Type B pancreatic cell (in vitro differentiated cells): ENCODE data around the gene ZPBP. TPM values are rescaled to one million over a fixed set of nuclear protein-coding genes. Genes with fewer than 3 reads are reported as not detected.

Source experiments
- DNase-seq: peaks from one replicate; pipeline ENCODE4 v3.0.0; 2021; ENCODE audit warnings: mixed read lengths; ENCODE audit not compliant: unreplicated experiment; ENCODE audit errors: extremely low spot score
- H3K27ac Mint-ChIP-seq: 2 replicates; pipeline ENCODE4 v1.8.0; 2021; ENCODE audit warnings: mild to moderate bottlenecking, mixed read lengths
- H3K27me3 Mint-ChIP-seq: 2 replicates; pipeline ENCODE4 v1.8.0; 2021; ENCODE audit warnings: mixed read lengths
- H3K36me3 Mint-ChIP-seq: 2 replicates; pipeline ENCODE4 v1.8.0; 2021; ENCODE audit warnings: mixed read lengths
- H3K4me1 Mint-ChIP-seq: one replicate; pipeline ENCODE4 v1.8.0; 2021; ENCODE audit warnings: mixed read lengths; ENCODE audit not compliant: unreplicated experiment
- H3K4me3 Mint-ChIP-seq: 2 replicates; pipeline ENCODE4 v1.8.0; 2021; ENCODE audit warnings: mild to moderate bottlenecking, mixed read lengths
- H3K9me3 Mint-ChIP-seq: 2 replicates; pipeline ENCODE4 v1.8.0; 2021; ENCODE audit warnings: mixed read lengths
- total RNA-seq: library from RNA; stranded (reverse); gene quantifications from 2 replicates; pipeline ENCODE4 v1.2.1, GENCODE V29; 2021; ENCODE audit warnings: low replicate concordance
- TF ChIP-seq, protein P1 (sequence below): fragments of 200-600 bp; sonication (generic); conservative IDR thresholded peaks from 2 replicates; pipeline ENCODE4 v1.5.0; 2021; ENCODE audit warnings: antibody characterized with exemption, mild to moderate bottlenecking

The ZPBP gene
- total RNA-seq, 1 donor from 2014 or later: not detected

DNA sequence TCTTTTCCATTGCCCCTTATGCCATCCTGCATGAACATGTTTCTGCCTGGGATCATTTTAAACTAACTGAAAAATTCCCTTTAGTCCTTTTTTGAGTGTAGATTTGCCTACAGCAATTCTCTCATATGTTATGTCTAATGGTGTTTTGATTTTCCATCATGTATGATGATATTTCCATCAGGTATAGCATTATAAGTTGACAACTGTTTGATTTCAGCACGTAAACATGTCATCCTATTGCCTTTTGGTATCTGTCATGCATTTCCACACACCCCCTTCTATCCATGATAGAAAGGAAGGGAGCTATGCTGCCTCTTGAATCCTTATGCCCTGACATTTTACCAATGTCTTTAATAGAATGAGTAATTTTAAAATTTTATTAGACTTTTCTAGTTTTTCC is 116.8 kb downstream of the ZPBP start:
- DNase-seq: no peak
- no peak overlapping the region for H3K27ac Mint-ChIP-seq
- no peaks in the 10 kb centered on the region for H3K36me3 Mint-ChIP-seq
- TF ChIP-seq, protein P1, sequence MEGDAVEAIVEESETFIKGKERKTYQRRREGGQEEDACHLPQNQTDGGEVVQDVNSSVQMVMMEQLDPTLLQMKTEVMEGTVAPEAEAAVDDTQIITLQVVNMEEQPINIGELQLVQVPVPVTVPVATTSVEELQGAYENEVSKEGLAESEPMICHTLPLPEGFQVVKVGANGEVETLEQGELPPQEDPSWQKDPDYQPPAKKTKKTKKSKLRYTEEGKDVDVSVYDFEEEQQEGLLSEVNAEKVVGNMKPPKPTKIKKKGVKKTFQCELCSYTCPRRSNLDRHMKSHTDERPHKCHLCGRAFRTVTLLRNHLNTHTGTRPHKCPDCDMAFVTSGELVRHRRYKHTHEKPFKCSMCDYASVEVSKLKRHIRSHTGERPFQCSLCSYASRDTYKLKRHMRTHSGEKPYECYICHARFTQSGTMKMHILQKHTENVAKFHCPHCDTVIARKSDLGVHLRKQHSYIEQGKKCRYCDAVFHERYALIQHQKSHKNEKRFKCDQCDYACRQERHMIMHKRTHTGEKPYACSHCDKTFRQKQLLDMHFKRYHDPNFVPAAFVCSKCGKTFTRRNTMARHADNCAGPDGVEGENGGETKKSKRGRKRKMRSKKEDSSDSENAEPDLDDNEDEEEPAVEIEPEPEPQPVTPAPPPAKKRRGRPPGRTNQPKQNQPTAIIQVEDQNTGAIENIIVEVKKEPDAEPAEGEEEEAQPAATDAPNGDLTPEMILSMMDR: no peak
- no peaks in the 10 kb centered on the region for H3K9me3 Mint-ChIP-seq
- no peaks in the 10 kb centered on the region for H3K27me3 Mint-ChIP-seq
- H3K4me1 Mint-ChIP-seq: no peaks in the 10 kb centered on the region
- no peak overlapping the region for H3K4me3 Mint-ChIP-seq

DNA sequence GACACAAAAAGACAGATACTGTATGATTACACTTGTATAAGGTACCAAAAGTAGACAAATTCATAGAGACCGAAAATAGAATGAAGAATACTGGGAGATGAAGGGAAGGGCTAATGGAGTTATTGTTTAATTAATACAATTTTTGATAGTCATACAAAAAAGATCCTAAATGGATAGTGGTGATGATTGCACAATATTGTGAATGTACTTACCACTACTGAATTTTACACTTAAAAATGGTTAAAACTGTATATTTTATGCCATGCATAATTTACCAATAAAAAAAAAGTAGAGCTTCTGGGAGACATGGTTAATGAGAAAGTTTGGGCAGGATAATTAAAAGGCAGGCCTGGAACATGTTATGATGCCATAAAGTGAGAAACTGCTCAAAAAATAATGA is 119.0 kb downstream of the ZPBP start:
- TF ChIP-seq, protein P1: no peak
- Mint-ChIP-seq H3K27me3 (no peaks in the 10 kb centered on the region), H3K9me3 (no peaks in the 10 kb centered on the region), H3K36me3 (no peaks in the 10 kb centered on the region), H3K4me1 (no peaks in the 10 kb centered on the region), H3K4me3 (no peak overlapping the region), H3K27ac (no peak overlapping the region)
- DNase-seq: no peak

DNA sequence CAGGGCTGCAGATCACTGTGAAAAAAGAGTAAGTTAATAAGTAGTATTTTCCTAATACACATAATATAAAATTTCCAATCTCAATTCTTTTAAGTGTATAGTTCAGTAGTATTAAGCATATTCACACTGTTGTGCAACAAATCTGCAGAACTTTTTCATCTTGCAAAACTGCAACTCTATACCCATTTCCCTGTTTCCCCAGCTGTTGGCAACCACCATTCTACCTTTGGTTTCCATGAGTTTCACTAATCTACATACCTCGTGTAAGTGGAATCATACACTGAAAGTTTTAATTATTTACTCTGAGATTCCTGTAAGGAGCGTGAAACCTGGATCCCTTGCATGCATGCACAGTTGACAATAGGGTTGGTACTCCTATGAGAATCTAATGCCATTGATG is 155.4 kb downstream of the ZPBP start:
- peaks cover 3% of the 10 kb centered on the region for H3K4me1 Mint-ChIP-seq
- no peak for DNase-seq
- no peaks in the 10 kb centered on the region for H3K36me3 Mint-ChIP-seq

DNA sequence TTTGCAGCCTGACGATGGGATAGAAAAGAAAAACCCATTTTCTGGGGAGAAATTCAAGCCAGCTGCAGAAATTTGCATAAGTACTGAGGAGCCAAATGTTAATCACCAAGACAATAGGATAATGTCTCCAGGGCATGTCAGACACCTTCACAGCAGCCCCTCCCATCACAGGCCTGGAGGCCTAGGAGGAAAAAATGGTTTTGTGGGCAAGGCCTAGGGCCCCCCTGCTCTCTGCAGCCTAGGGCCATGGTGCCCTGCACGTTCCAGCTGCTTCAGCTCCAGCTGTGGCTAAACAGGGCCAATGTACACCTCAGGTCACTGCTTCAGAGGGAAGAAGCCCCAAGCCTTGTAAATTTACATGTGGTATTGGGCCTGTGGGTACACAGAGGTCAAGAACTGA is 161.4 kb downstream of the ZPBP start:
- H3K4me1 Mint-ChIP-seq: peaks cover 3% of the 10 kb centered on the region
- H3K27ac Mint-ChIP-seq: no peak overlapping the region
- DNase-seq: no peak
- H3K36me3 Mint-ChIP-seq: no peaks in the 10 kb centered on the region
- TF ChIP-seq, protein P1: no peak
- no peak overlapping the region for H3K4me3 Mint-ChIP-seq
- no peaks in the 10 kb centered on the region for H3K27me3 Mint-ChIP-seq
- peaks cover 7% of the 10 kb centered on the region for H3K9me3 Mint-ChIP-seq

More for the DNA sequence above, 155.4 kb downstream of the ZPBP start:
- H3K27ac Mint-ChIP-seq: no peak overlapping the region
- no peaks in the 10 kb centered on the region for H3K27me3 Mint-ChIP-seq
- no peak overlapping the region for H3K4me3 Mint-ChIP-seq
- TF ChIP-seq, protein P1: no peak
- H3K9me3 Mint-ChIP-seq: no peaks in the 10 kb centered on the region

DNA sequence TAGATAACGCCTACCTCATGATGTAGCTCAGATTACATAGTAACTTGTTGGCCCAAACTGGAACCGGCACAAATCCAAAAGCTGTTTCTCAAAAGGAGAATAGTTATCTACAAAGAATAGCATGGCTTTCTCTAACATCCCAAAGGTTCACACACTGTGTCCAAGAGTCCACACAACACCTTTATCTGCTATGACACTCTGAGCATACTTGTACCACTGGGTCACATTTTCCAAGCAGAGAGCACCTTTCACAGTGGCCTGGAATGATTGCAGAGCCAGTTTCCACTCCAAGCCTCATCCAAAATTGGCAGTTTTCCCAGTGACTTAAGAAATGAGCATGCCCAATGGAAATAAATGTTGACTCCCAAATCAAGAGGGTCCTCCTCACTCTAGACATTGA is 164.3 kb downstream of the ZPBP start:
- Mint-ChIP-seq H3K36me3 (no peaks in the 10 kb centered on the region), H3K27me3 (no peaks in the 10 kb centered on the region), H3K27ac (no peak overlapping the region), H3K4me1 (no peaks in the 10 kb centered on the region), H3K4me3 (no peak overlapping the region), H3K9me3 (peaks cover 7% of the 10 kb centered on the region)
- TF ChIP-seq, protein P1: no peak
- DNase-seq: no peak

DNA sequence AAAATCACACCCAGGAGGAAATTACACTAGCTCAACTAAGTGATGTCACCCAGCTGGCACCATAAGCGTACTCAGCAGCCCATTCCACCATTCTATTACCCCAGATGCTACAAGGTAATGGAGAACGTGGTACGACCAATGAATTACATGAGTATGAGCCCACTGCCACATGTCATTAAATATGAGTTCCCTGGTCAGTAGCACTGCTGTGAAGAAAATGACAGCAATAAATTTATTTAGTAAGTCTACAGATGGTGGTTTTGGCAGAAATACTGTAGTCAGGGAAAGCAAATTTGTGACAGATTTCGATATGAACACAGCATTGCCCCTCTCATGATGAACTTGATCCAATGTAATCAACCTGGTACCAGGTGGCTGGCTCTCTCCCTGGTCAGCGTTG is 165.4 kb downstream of the ZPBP start:
- H3K4me1 Mint-ChIP-seq: no peaks in the 10 kb centered on the region

More for the DNA sequence above, 165.4 kb downstream of the ZPBP start:
- H3K36me3 Mint-ChIP-seq: no peaks in the 10 kb centered on the region
- peaks cover 7% of the 10 kb centered on the region for H3K9me3 Mint-ChIP-seq
- no peak overlapping the region for H3K27ac Mint-ChIP-seq
- no peak overlapping the region for H3K4me3 Mint-ChIP-seq
- no peak for DNase-seq
- H3K27me3 Mint-ChIP-seq: no peaks in the 10 kb centered on the region
- TF ChIP-seq, protein P1: no peak
